Measurements from ENCODE around the gene KASH5. TPM values are rescaled to one million over a fixed set of nuclear protein-coding genes. Genes with fewer than 3 reads are reported as not detected.

The KASH5 gene
- total RNA-seq, 1 experiment from 2014 or later: not detected

DNA sequence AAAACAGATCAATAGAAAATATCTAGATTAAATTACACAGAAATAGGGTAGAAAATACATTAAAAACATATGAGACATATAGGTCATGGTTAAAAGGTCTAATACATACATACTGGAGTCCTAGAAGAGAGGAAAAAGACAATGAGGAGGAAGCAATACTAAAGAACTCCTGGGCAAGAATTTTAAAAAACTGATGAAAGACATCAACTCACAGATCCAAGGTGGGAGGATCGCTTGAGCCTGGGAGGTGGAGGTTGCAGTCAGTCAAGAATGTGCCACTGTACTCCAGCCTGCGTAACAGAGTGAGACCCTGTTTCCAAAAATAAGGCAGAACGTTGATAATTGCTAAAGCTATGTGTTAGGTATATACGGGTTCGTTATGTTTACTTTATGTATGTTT lies 5.4 kb upstream of the KASH5 start:
- Histone ChIP-seq H3K18ac (ENCODE audit: insufficient read length, low read depth, low read length) (no peak overlapping the region), H4K91ac (ENCODE audit: insufficient read length, low read depth, low read length) (no peak overlapping the region), H3K23ac (ENCODE audit: insufficient read length, low read depth, low read length) (no peak overlapping the region), H2BK12ac (ENCODE audit: insufficient read length, low read depth, low read length) (no peak overlapping the region), H3T11ph (ENCODE audit: low read length) (no peak overlapping the region), H4K8ac (replicated peaks; ENCODE audit: insufficient read length, low read depth, low read length) (no peak overlapping the region), H2AK5ac (ENCODE audit: insufficient read length, low read length) (no peak overlapping the region), H4K20me1 (ENCODE audit: control insufficient read depth, insufficient read depth, insufficient read length) (no peaks in the 10 kb centered on the region), H2BK15ac (ENCODE audit: low read depth, low read length) (no peak overlapping the region), H3K9ac (ENCODE audit: extremely low read depth, insufficient read length, low read length) (no peak overlapping the region), H3K56ac (ENCODE audit: insufficient read length, low read depth, low read length) (no peak overlapping the region), H3K4me1 (ENCODE audit: insufficient read depth, low read length) (no peaks in the 10 kb centered on the region), H2BK5ac (ENCODE audit: insufficient read length, low read length) (no peak overlapping the region), H2BK20ac (ENCODE audit: low read depth, low read length, poor library complexity, severe bottlenecking) (no peak overlapping the region), H3K14ac (ENCODE audit: insufficient read depth, low read length) (no peak overlapping the region), H3K23me2 (ENCODE audit: insufficient read length, low read depth, low read length, poor library complexity, severe bottlenecking) (no peaks in the 10 kb centered on the region), H2AFZ (ENCODE audit: low read length) (no peak overlapping the region), H2BK120ac (ENCODE audit: low read depth, low read length, poor library complexity, severe bottlenecking) (no peak overlapping the region), H3K4me2 (ENCODE audit: insufficient read depth, insufficient read length, low read length) (no peak overlapping the region), H4K5ac (ENCODE audit: insufficient read length, low read depth, low read length) (no peak overlapping the region), H3K9me3 (ENCODE audit: control insufficient read depth, low read depth, low read length) (no peaks in the 10 kb centered on the region), H3K4ac (ENCODE audit: low read depth, low read length) (no peak overlapping the region), H3K79me2 (ENCODE audit: insufficient read depth, low read length) (no peaks in the 10 kb centered on the region), H3K27me3 (ENCODE audit: insufficient read depth, low read length) (no peaks in the 10 kb centered on the region), H3K27ac (ENCODE audit: insufficient read length, low read depth, low read length) (no peak overlapping the region), H3K79me1 (ENCODE audit: insufficient read depth, low read depth, low read length, poor library complexity, severe bottlenecking) (no peaks in the 10 kb centered on the region)
- no CpG with 5 or more reads among the region's 5 CpGs for WGBS (ENCODE audit: extremely low coverage, insufficient read length, low lambda C conversion rate)
- DNase-seq: no peak
- H3K36me3 Mint-ChIP-seq (ENCODE audit: insufficient read depth in 1 of 3, low read depth in 3 of 3): peaks cover 2 to 6% (median 3%) of the 10 kb centered on the region in 3 experiments; a peak in 4 of 7 replicates
- H3K27me3 Mint-ChIP-seq (ENCODE audit: low read depth): peaks cover 5% of the 10 kb centered on the region
- H3K9me3 Mint-ChIP-seq: peaks cover 8 to 15% of the 10 kb centered on the region in 2 experiments
- no peak overlapping the region; a peak in 1 of 5 replicates for H3K4me3 Mint-ChIP-seq
- peaks cover 0 to 3% of the 10 kb centered on the region in 2 experiments; a peak in 2 of 4 replicates for H3K4me1 Mint-ChIP-seq
- no peak overlapping the region for H3K27ac Mint-ChIP-seq
- TF ChIP-seq, protein P1, sequence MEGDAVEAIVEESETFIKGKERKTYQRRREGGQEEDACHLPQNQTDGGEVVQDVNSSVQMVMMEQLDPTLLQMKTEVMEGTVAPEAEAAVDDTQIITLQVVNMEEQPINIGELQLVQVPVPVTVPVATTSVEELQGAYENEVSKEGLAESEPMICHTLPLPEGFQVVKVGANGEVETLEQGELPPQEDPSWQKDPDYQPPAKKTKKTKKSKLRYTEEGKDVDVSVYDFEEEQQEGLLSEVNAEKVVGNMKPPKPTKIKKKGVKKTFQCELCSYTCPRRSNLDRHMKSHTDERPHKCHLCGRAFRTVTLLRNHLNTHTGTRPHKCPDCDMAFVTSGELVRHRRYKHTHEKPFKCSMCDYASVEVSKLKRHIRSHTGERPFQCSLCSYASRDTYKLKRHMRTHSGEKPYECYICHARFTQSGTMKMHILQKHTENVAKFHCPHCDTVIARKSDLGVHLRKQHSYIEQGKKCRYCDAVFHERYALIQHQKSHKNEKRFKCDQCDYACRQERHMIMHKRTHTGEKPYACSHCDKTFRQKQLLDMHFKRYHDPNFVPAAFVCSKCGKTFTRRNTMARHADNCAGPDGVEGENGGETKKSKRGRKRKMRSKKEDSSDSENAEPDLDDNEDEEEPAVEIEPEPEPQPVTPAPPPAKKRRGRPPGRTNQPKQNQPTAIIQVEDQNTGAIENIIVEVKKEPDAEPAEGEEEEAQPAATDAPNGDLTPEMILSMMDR (conservative IDR thresholded peaks at IDR 0.05): no peak
